Islet of Langerhans (tissue), 1 donor: ENCODE data around the gene IFNB1.

Experiments used
- FAIRE-seq: peaks from one replicate; lab custom pipeline; 2011; peaks lifted over from hg19 to GRCh38; lab: Jason Lieb, UNC

Gene IFNB1

GRCh38 chr9:21077781-21078180 is at the start of gene IFNB1:
Gene IFNB1 (minus strand): TSS chr9:21077942. CDS start chr9:21077869, 73 bp downstream.
- no peak for FAIRE-seq

GRCh38 chr9:21121595-21122251 is 44.0 kb upstream of the IFNB1 start:
- no peak for FAIRE-seq

GRCh38 chr9:21121079-21121478 is 43.3 kb upstream of the IFNB1 start:
- FAIRE-seq: no peak

- FAIRE-seq: peak; percentile 47
These were observed 41.5 kb upstream of the IFNB1 start for GRCh38 chr9:21119093-21119770.

- no peak for FAIRE-seq
These were observed 36.6 kb upstream of the IFNB1 start for GRCh38 chr9:21114311-21114710.

- FAIRE-seq: peak; percentile 96
These were observed 33.2 kb upstream of the IFNB1 start for GRCh38 chr9:21110708-21111576.

GRCh38 chr9:21104787-21105186 is 27.0 kb upstream of the IFNB1 start:
- no peak for FAIRE-seq

- no peak for FAIRE-seq
These were observed 24.6 kb upstream of the IFNB1 start for GRCh38 chr9:21102305-21102704.

- FAIRE-seq: no peak
These were observed 20.1 kb upstream of the IFNB1 start for GRCh38 chr9:21097817-21098216.

GRCh38 chr9:21096901-21097255 is 19.1 kb upstream of the IFNB1 start:
- no peak for FAIRE-seq

GRCh38 chr9:21096172-21096900 is 18.6 kb upstream of the IFNB1 start:
- FAIRE-seq: peak; percentile 92

GRCh38 chr9:21095561-21095960 is 17.8 kb upstream of the IFNB1 start:
- FAIRE-seq: no peak

GRCh38 chr9:21086538-21086937 is 8.8 kb upstream of the IFNB1 start:
- no peak for FAIRE-seq

GRCh38 chr9:21085005-21085404 is 7.3 kb upstream of the IFNB1 start:
- peak; percentile 60 for FAIRE-seq

- peak; percentile 56 for FAIRE-seq
These were observed 6.6 kb upstream of the IFNB1 start for GRCh38 chr9:21084242-21084850.

- FAIRE-seq: no peak
These were observed 4.9 kb upstream of the IFNB1 start for GRCh38 chr9:21082671-21083070.

GRCh38 chr9:21081999-21082398 is 4.3 kb upstream of the IFNB1 start:
- no peak for FAIRE-seq

- FAIRE-seq: no peak
These were observed 3.7 kb upstream of the IFNB1 start for GRCh38 chr9:21081451-21081850.

- no peak for FAIRE-seq
These were observed 3.1 kb upstream of the IFNB1 start for GRCh38 chr9:21080793-21081192.

GRCh38 chr9:21078702-21079101 is 960 bp upstream of the IFNB1 start:
- no peak for FAIRE-seq

GRCh38 chr9:21075484-21075883 is 2.3 kb downstream of the IFNB1 start:
- FAIRE-seq: no peak

GRCh38 chr9:21070906-21071305 is 6.8 kb downstream of the IFNB1 start:
- FAIRE-seq: no peak
